NCI-H146 (cell line): Measurements from ENCODE around the gene ARL15.
"Not testable (repeated sequence)": the region's sequence is repeated elsewhere in the genome, so short reads cannot be mapped to it uniquely, and the experiment has no call there.

Experiments used
- DNase-seq: peaks from one replicate; lab custom pipeline; 2025; lab: John Stamatoyannopoulos, UW

ARL15 gene

DNA sequence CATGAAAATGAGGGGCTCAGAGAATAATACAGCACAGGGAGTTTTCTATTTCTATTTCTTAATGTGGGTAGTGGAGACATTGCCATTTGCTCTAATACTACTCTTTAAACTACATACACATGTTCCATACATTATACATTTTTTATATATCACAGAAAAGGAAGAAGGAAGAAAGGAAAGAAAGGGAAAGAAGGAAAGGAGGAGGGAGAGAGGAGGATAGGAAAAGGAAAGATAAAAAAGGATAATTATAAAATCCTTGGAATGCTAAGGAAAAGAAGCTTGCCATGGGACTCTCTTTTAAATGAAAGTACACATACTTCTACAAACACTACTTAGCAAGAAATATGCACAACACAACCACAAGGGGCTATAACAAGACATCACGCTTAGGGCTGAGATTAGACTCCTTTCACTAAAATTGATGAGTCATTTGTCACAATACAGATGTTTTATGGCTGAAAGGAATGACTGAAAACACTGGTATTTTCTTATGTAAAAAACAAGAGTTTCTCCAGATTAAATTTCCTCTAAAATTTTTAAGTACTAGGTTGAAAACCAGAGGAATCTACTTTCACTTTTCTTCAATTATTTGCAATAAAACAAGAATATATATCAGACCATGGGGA is 219.8 kb downstream of the ARL15 start:
- no peak for DNase-seq

DNA sequence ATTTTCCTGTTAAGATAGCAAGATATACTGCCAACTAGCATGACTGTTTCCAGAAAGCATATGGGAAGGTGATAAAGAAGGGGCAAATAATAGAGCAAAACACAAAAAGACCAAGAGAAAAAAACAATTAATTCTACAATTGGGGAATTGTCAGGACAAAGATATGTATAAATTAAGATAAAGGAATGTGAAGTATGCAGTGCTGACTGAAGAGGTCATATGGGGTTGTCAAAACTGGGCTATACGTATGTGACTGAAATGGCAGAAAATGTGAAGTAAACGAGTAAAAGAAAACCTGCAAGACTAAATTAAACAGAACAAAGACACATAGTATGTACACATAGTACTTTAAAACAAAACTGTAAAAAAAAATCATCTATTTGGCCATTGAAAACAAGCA is 222.3 kb downstream of the ARL15 start:
- no peak for DNase-seq

DNA sequence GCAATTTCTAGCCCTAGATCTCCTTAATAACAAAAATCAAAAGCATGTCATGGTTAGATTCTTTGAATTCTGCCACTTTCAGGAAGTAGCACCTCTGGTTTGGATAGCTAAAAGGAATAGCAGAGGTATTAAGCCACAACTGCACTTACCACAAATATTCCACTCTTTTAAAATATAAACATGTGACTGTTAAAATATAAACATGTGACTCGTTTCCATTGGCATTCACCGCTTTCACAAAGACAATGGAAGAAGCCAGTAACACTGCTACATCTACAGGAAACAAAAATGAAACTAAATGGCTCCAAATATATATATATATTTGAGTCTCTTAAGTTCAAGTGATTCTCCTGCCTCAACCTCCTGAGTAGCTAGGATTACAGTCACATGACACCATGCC is 222.9 kb downstream of the ARL15 start:
- no peak for DNase-seq

DNA sequence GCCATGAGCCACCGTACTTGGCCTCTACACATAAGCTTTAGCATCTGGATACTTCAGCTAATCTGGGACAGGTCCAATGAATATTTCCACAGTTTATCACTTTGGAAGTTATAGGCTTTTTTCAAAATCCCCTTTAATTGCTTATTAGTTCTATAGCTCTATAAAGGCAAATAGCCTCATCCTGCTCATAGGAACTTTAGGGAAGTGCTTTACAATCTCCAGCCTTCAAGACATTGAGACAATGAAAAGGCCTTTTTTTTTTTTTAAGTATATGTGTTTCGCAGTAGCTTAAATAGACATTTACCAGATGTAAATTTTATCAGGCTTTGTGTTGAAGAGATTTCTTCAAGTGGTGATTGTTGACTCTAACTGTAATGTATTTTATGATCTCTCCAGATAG is 224.2 kb downstream of the ARL15 start:
- DNase-seq: no peak

DNA sequence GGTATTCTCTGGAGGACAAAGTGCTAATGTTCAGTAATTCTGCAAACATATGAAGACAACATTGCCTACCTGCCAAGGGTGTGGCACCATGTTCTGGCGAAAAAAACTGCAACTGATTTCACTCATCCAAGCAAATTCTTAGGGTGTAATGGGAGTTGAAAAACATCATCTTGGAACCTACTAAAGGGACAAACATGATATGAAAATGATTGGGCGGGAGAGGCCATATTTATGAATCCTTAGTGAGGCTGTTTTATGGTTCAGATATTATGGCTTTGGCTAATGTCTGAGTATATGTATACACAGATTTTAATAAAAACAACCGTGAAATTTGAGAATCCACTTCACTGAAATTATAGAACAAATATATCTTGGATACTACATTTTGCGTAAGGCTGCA is 225.7 kb downstream of the ARL15 start:
- DNase-seq: no peak

DNA sequence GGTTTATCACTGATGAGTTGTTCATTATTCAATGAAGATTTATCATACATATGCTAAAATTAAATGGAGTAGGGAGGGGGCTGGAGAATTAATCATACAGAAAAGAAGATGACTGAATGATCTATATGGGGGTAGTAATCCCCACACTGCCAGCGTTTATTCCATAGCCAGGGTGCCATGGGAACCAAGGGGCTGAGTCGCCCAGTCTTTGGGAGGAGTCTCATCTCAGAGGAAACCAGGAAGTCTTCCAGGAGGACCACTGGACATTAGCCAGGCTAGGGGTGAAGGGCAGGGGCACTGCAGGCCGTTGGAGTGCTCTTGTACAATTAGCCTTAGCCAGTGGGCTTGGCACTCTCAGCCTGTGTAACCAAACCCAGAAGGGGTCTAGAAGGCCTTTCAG is 226.5 kb downstream of the ARL15 start:
- DNase-seq: no peak

DNA sequence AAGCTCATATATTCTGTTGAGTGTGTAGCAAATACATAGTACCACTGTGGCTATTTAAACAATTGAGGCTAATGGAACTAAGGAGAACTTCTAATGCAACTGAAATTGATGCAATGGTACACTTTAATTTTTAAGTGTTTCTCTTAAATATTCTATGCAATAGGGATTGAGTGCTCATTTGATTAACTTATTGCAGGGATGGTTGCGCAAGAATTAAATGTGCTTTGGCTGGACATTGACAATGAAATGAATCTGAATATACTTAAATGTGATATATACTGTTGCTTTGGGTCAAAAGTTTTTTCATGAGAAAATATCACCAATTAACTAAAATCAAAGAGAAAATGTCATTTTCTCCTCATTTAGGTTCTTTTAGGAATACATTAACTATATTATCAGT is 227.1 kb downstream of the ARL15 start:
- DNase-seq: no peak

DNA sequence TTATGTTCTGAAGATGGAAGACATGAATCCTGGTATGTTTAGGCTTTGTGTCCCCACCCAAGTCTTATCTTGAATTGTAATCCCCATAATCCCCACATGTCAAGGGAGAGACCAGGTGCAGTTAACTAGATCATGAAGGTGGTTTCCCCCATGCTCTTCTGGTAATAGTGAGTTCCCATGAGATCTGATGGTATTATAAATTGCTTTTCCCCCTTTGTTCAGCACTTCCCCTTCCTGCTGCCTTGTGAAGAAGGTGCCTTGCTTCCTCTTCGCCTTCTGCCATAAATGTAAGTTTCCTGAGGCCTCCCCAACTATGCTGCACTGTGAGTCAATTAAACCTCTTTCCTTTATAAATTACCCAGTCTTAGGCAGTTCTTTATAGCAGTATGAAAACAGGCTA is 229.0 kb downstream of the ARL15 start:
- DNase-seq: no peak

DNA sequence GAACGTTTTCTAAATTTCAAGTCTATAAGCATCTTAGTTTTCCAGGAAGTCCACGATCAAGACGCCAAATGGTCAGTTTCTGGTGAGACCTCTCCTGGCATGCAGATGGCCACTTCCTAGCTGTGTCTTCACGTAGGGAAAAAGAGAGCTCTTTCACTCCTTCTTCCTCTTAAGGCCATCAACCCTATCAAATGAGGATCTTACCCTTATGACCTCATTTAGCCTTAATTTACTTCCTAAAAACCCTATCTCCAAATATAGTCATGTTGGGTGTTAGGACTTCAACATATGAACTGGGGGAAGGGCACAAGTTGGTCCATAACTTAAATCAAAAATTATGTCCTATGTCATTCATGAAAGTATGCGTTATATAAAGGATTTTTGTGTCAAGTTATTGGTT is 229.5 kb downstream of the ARL15 start:
- no peak for DNase-seq

DNA sequence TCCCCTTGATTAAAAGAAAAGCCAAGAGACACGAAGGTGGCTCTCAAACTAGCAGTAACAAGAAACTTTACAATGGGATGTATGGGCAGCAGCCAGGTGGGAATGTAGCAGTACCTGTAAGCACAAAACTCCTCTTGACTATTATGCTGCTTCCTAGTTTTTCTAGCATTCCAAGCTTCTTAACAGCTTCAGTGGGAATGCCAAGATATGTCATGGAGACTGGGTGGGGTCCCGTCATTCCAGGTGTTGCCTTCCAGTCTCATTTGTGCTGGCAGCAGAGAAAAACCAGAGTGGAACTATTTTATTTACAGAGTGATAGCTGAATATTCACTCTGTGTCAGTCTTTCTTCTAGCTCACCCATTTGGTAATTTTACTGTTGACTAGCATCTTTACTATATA is 236.6 kb downstream of the ARL15 start:
- DNase-seq: no peak

DNA sequence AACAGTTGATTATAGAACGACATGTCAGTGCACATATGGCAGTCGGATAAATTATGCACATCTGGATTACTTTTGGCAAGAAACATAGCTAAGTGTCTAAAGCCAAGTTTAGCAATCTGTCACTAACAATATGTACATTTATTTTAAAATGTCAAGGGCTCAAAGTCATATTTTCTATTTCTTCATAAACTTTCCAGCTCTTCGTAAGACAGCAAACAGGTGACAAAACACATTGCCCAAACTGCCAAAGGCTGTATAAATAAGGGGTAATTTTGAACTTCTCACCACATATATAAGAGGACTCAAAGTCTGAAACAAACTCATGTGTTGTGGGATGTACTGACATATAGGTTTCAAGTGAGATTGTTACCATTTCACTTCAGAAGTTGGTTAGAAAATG is 237.2 kb downstream of the ARL15 start:
- no peak for DNase-seq

DNA sequence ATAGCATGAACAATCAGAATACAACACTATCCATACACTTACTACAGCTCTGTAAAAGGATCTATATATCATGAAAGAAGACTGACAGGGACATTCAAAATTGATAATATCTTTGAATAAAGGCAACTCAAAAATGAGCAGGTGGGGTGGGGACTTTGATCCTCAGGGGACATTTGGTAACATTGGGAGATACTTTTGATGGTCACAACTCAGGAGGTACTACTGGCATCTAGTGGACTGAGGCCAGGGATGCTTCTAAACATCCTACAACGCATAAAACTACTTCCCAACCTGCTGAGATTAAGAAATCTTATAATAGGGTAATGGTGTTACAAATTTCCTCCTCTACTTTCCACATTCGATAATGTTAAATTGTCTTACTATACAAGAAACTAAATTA is 243.9 kb downstream of the ARL15 start:
- DNase-seq: peak; percentile 14

DNA sequence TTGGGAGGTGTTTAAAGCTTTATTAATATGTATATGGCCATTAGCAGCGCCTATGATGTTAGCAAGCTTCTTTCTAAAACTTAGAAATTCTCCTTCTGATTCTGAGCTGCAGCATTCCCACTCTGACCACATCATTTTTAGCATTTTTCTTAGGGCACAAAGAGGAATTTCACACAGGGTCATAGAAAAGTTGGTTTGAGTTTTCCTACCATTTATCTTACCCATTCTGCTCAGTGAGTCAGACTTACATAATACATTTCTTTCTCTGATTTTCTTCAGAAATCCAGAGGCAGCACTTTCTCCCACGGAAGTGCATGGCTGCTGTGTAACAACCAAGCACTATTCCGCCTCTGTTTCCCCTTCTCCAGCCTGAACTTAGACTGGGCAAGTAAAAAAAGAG is 246.6 kb downstream of the ARL15 start:
- no peak for DNase-seq

DNA sequence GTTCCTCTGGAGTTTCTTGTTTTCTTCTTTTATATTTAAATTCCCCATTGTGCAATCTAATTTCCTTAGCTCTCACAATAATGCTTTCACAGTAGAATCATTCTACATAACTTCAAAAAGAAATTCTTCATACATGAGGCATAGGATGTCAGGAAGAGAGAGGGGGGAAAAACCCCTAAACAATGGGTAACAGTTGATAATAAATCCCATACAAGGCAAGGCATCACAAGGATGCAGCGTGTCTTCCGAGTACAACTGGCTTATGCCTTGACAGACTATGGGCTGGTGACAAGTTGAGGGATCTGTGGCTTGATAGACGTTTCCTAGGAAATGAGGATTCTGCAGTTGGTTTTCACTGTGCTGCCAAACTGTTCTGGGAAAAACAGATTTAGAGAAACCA is 247.4 kb downstream of the ARL15 start:
- no peak for DNase-seq

DNA sequence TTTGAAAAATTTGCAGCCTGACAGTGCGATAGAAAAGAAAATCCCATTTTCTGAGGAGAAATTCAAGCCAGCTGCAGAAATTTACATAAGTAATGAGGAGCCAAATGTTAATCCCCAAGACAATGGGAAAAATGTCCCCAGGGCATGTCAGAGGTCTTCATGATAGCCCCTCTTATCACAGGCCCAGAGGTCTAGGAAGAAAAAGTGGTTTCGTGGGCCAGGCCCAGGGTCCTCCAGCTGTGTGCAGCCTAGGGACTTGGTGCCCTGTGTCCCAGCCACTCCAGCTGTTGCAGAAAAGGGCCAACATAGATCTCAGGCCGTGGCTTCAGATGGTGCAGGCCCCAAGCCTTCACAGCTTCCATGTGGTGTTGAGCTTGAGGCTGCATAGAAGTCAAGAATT is 249.5 kb downstream of the ARL15 start:
- DNase-seq: not testable (repeated sequence)

DNA sequence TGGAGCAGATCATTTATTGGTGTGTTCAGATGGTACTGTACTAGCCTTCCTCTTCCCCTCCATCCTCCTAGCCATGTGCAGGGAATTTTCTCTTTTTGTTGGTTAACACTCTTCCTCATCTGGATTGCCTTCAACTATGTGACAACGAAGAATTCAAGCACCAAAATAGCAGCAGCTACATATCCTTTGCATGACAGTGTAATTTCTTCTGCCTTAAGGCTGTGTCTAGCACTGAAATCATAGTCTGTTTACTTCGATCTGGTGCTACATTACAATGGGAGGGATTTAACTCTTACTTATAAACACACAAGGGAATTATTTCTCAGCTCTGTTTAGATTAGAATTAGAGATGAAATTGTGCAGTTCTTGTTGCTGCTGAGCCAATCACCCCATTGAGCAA is 260.4 kb downstream of the ARL15 start:
- DNase-seq: no peak

DNA sequence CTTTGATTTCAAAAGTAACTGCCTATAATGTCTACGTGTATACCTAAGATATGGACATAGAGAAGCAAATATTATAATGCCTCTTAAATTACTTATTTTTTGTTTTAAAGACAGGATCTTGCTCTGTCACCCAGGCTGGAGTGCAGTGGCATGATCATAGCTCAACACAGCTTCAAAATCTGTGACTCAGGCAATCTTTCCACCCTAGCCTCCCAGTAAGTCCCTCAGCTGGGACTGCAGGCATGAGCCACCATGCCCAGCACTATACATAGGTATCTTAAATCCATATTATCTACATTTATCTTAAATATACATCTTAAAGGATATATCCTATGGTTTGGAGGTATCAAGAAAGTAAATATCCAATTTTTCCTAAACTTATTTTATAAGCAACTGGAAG is 261.2 kb downstream of the ARL15 start:
- DNase-seq: no peak

DNA sequence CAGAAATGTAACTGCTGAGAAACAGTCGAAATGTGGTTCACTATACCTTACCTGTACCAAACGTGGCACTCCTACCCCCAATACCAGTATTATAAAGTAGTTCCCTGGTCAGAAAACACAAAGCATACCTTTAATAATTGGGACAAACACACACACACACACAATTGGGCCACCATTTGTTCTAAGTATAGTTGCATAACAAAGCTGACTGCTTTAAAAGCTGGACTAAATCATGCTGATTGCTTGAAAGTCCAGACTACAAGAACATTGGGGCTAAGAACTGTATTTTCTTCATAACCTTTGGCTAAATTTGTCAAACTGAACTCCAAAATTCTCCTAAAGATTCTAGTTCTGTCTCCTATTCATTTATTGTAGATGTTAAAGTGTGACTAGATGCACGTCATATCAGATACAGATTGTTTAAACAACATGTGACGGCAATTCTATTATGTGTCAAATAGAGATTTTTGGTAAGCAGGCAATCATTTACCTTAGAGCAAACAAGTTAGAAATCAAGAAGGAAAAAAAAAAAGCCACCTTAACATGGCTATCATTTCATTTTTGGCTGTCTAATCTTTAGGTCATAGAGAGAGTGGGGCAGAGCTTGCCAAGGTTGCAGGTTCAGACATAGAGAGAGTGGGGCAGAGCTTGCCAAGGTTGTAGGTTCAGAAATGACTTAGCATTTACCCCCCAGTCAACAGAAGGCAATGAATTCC is 265.1 kb downstream of the ARL15 start:
- no peak for DNase-seq

DNA sequence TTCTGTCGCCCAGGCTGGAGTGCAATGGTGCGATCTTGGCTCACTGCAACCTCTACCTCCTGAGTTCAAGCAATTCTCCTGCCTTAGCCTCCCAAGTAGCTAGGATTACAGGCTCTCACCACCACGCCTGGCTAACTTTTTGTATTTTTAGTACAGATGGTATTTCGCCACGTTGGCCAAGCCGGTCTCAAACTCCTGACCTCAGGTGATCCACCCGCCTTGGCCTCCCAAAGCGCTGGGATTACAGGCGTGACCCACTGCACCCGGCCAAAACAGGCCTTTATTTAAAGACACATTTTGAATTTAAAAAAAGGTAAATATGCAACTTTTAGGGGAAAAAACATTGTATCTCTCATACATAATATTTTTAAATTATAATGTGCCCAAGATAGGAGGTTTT is 266.1 kb downstream of the ARL15 start:
- DNase-seq: not testable (repeated sequence)

DNA sequence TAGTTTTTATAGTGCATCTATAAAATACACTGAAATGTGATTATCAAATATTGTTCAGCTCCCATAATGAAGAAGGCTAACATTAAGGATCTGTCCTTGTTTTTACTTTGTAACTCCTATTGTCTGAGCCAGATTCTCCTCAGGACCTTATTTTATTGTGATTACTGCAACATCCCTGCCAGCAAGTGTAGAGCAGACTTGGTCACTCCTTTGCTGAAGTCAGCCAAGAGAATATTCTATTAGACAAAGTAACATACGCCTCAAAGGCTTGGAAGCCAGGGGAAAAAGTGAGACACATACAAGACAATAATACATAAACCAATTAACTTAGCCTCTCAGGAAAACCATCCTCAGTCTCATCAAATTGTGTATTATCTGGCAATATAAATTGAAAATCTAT is 269.6 kb downstream of the ARL15 start:
- no peak for DNase-seq

DNA sequence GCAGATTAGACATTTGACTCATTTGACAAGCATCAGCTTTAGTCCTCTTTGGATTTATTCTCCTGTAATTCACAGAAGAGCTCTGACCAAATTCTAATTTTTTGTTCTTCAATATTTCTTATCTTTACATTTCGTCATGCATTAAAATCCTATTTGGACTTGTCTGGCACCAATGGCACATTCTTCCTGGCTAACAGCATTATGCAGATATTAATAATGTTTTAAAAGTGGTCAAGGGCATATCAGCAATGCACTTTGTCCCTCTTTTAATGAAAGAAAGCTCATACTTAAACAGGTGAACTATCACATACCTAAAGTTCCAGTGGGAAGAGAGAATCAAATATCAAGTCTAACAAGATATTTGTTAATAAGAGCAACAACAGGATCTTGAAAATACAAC is 270.4 kb downstream of the ARL15 start:
- DNase-seq: no peak

DNA sequence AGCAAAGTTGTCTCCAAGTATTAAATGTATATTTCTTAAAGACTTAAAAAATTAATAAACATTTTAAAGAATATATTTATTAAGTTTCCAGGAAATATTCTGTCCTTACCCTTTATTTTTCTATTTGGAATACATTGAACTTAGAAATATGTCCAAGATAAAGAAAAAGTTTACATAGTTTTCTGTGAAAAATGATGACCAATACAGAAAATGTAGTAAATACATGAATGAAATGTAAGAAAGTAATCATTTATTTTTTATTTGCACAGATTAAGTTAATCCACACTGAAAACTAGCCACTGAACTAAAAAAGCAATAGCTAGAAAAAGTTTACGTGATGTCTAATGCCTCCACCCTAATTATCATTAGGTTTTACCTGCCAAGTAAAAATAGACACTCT is 273.2 kb downstream of the ARL15 start:
- no peak for DNase-seq

DNA sequence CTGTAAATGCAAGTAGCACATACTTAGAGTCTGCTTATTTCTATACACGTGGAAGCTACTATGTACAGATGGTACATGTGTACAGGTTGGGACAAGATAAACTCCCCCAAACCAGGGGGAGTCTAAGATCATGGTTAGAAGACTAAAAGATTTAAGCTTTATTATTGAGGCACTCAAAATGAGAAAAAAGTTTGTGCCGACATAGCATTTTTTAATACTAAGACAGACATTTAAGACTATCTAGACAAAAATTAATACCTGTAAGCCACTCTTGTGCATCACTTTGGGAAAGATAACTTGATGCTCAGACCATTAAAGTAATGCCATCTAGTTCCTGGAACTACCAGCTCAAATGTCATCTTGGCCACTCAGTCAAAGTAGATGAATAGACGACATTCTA is 279.4 kb downstream of the ARL15 start:
- no peak for DNase-seq

DNA sequence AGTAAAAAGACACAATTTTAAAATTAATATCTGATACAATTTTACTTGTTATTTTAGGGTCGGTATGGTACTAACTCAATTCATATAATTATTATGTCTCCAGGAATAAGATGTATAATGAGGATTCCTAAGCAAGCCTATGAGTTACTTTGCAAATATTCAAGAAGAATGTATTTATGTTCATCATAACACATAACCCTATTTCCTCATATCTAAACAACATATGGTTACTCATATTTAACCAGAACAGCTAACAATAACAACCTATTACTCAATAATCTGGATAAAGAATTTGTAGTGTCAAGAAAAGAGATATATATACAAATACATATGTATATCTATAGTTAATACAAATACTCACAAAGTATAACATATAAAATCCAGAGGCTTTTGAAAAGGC is 285.9 kb downstream of the ARL15 start:
- no peak for DNase-seq
